Prostate gland (tissue), 2 donors: ENCODE results near the gene HCFC1.

Source experiments
- CTCF ChIP-seq, 4 experiments: fragments of 200-600 bp in 2 of 4; fragments of 450-650 bp in 2 of 4; sonication (generic) in 2 of 4; IDR thresholded peaks; 1 replicate in 3 of 4; 2 replicates in 1 of 4; pipeline ENCODE4 v1.5.1; 2016 to 2019; ENCODE audit warnings: antibody characterized with exemption in 4 of 4, mild to moderate bottlenecking in 2 of 4, moderate library complexity in 2 of 4
- POLR2A ChIP-seq: fragments of 450-650 bp; IDR thresholded peaks from one replicate; pipeline ENCODE4 v1.6.1; 2016; ENCODE audit warnings: antibody characterized with exemption, mild to moderate bottlenecking
- POLR2AphosphoS5 ChIP-seq: sonication (generic); formaldehyde crosslinking; IDR thresholded peaks from one replicate; pipeline ENCODE4 v1.6.1; 2017; ENCODE audit warnings: antibody characterized with exemption

- TF ChIP-seq CTCF (IDR thresholded peaks at IDR 0.05) (no peak), POLR2A (no peak), POLR2AphosphoS5 (no peak)
Observed at GRCh38 chrX:153921070-153921469, 50.5 kb downstream of the HCFC1 start.
